Endothelial cell of umbilical vein (primary cell): Measurements from ENCODE around the gene PRKCZ. TPM values are rescaled to one million over a fixed set of nuclear protein-coding genes. Genes with fewer than 3 reads are reported as not detected.

Experiments
- BruUV-seq: library from RNA; stranded (reverse); fragments of 400-500 nt; replicated peaks from 2 replicates; lab custom pipeline; 2021; lab: Mats Ljungman, UMichigan
- CTCF ChIA-PET: fragments of 300-600, 350-600 bp; sonication (Branson Sonifier 250); formaldehyde crosslinking; loops from one replicate; lab custom pipeline; 2021; ENCODE audit warnings: antibody characterized with exemption, inconsistent platforms; lab: Charles Lee
- POLR2A ChIA-PET: fragments of 300-600, 350-600 bp; sonication (Branson Sonifier 250); formaldehyde crosslinking; loops from one replicate; lab custom pipeline; 2021; ENCODE audit warnings: antibody characterized with exemption, inconsistent platforms; lab: Charles Lee
- DNase-seq: peaks from one replicate; pipeline ENCODE4 v3.0.0-alpha.2; 2011; ENCODE audit warnings: low read depth, low spot score
- FAIRE-seq: peaks from 2 replicates; lab custom pipeline; 2011; peaks lifted over from hg19 to GRCh38; lab: Jason Lieb, UNC
- H2AFZ ChIP-seq: 2 replicates; pipeline ENCODE4 v1.6.0; 2012; ENCODE audit warnings: low read depth, low read length, control low read depth, inconsistent platforms
- H3K27ac ChIP-seq: 2 replicates; pipeline ENCODE4 v1.5.1; 2011; ENCODE audit warnings: low read depth, mild to moderate bottlenecking, control low read depth, low read length, moderate library complexity; ENCODE audit not compliant: insufficient read depth
- H3K27me3 ChIP-seq, 2 experiments: 2 replicates each; pipeline versions ENCODE4 v1.6.0 to v1.6.1; 2011; ENCODE audit warnings: low read length in 2 of 2, mixed read lengths in 1 of 2; ENCODE audit not compliant: control insufficient read depth in 2 of 2, insufficient read depth in 2 of 2
- H3K36me3 ChIP-seq, 2 experiments: 2 replicates in 1 of 2; 3 replicates in 1 of 2; pipeline ENCODE4 v1.5.1; 2011; ENCODE audit warnings: low read length in 2 of 2, mild to moderate bottlenecking in 1 of 2, moderate library complexity in 1 of 2; ENCODE audit not compliant: control insufficient read depth in 2 of 2, insufficient read depth in 2 of 2; ENCODE audit errors: extremely low read depth in 1 of 2
- H3K4me1 ChIP-seq: 3 replicates; pipeline ENCODE4 v1.5.1; 2011; ENCODE audit warnings: mild to moderate bottlenecking, low read length; ENCODE audit not compliant: control insufficient read depth, insufficient read depth; ENCODE audit errors: extremely low read depth
- H3K4me2 ChIP-seq: 2 replicates; pipeline ENCODE4 v1.6.1; 2011; ENCODE audit warnings: low read length, control low read depth, mixed read lengths; ENCODE audit not compliant: insufficient read depth
- H3K4me3 ChIP-seq, 3 experiments: fragments of 200-600 bp in 1 of 3; sonication (generic), shearing (Covaris generic) in 1 of 3; replicated peaks in 1 of 3; 2 replicates each; pipeline ENCODE4 v1.5.1; 2011 to 2016; ENCODE audit warnings: control low read depth in 3 of 3, low read length in 3 of 3, mild to moderate bottlenecking in 2 of 3, inconsistent platforms in 1 of 3, low read depth in 1 of 3, moderate library complexity in 1 of 3; ENCODE audit not compliant: insufficient read depth in 1 of 3
- H3K79me2 ChIP-seq: 2 replicates; pipeline ENCODE4 v1.6.0; 2012; ENCODE audit warnings: low read length, inconsistent platforms; ENCODE audit not compliant: control insufficient read depth, insufficient read depth
- H3K9ac ChIP-seq: replicated peaks from 2 replicates; pipeline ENCODE3; 2011; ENCODE audit warnings: low read length, control low read depth; ENCODE audit not compliant: insufficient read depth; ENCODE audit errors: extremely low read depth
- H3K9me1 ChIP-seq: replicated peaks from 3 replicates; pipeline ENCODE4 v1.6.0; 2011; ENCODE audit warnings: mild to moderate bottlenecking, low read length; ENCODE audit not compliant: control insufficient read depth, insufficient read depth; ENCODE audit errors: extremely low read depth
- H3K9me3 ChIP-seq: replicated peaks from 2 replicates; pipeline ENCODE4 v1.5.1; 2012; ENCODE audit warnings: low read length, inconsistent platforms; ENCODE audit not compliant: control insufficient read depth, insufficient read depth
- H4K20me1 ChIP-seq: replicated peaks from 2 replicates; pipeline ENCODE3; 2011; ENCODE audit warnings: mild to moderate bottlenecking, low read length; ENCODE audit not compliant: control insufficient read depth, insufficient read depth; ENCODE audit errors: extremely low read depth
- CTCF ChIP-seq, 2 donors: IDR thresholded peaks; 1 replicate in 1 of 2; 2 replicates in 1 of 2; pipeline ENCODE4 v1.5.1; 2011; ENCODE audit warnings: low read length in 2 of 2, mild to moderate bottlenecking in 2 of 2, moderate library complexity in 2 of 2, control low read depth in 1 of 2, inconsistent platforms in 1 of 2, low read depth in 1 of 2; ENCODE audit not compliant: insufficient read depth in 1 of 2; ENCODE audit errors: extremely low read depth in 1 of 2
- EZH2 ChIP-seq: IDR thresholded peaks from 2 replicates; pipeline ENCODE4 v1.6.1; 2012; ENCODE audit warnings: borderline replicate concordance, low read depth, mild to moderate bottlenecking, moderate library complexity, low read length, inconsistent platforms; ENCODE audit not compliant: severe bottlenecking
- FOS ChIP-seq: IDR thresholded peaks from 2 replicates; pipeline ENCODE4 v1.6.1; 2011; ENCODE audit warnings: mild to moderate bottlenecking, low read length, moderate library complexity, borderline replicate concordance; ENCODE audit not compliant: insufficient read depth
- GATA2 ChIP-seq: IDR thresholded peaks from 2 replicates; pipeline ENCODE4 v1.7.0; 2011; ENCODE audit warnings: low read depth, mild to moderate bottlenecking, moderate library complexity, mixed read lengths, low read length; ENCODE audit not compliant: insufficient read length, insufficient read depth
- JUN ChIP-seq: IDR thresholded peaks from 2 replicates; pipeline ENCODE4 v1.6.1; 2011; ENCODE audit warnings: borderline replicate concordance, low read depth; ENCODE audit not compliant: insufficient read length, insufficient read depth
- MAX ChIP-seq: IDR thresholded peaks from 2 replicates; pipeline ENCODE4 v1.6.1; 2011; ENCODE audit not compliant: insufficient read depth, insufficient read length
- MYC ChIP-seq: IDR thresholded peaks from one replicate; pipeline ENCODE4 v1.6.1; 2011; ENCODE audit warnings: mild to moderate bottlenecking, low read depth, low read length
- POLR2A ChIP-seq: IDR thresholded peaks from 2 replicates; pipeline ENCODE4 v1.6.1; 2012; ENCODE audit warnings: low read depth, mild to moderate bottlenecking, control low read depth, low read length
- POLR2AphosphoS5 ChIP-seq: IDR thresholded peaks from 2 replicates; pipeline ENCODE4 v1.6.1; 2012; ENCODE audit warnings: low read depth, mild to moderate bottlenecking, control low read depth, low read length, moderate library complexity; ENCODE audit not compliant: insufficient read depth
- dilution Hi-C: fragments of 300-500 bp; cut with MboI; formaldehyde crosslinking; loops from one replicate; pipeline ENCODE4 v1.15.0; 2019; ENCODE audit warnings: low sequenced_read_pairs; ENCODE audit not compliant: extremely low pct_ligation_motif_present
- intact Hi-C: fragments of 100-400 bp; cut with micrococcal nuclease; formaldehyde crosslinking; loops from one replicate; pipeline ENCODE4 v1.10.0; 2022
- polyA plus RNA-seq, 4 experiments: library from polyadenylated mRNA; depleted of rRNA in 3 of 4; stranded (reverse) in 3 of 4; unstranded in 1 of 4; fragments of >200 nt; gene quantifications; 2 replicates each; pipeline versions ENCODE4 v1.2.1 to v1.2.3, GENCODE V29; 2011 to 2012; ENCODE audit warnings: missing spikeins in 1 of 4
- total RNA-seq: library from RNA; stranded (reverse); gene quantifications from 2 replicates; pipeline ENCODE4 v1.2.3, GENCODE V29; 2021

The PRKCZ gene
- total and polyA plus RNA-seq, 2 donors (not counting 3 experiments of a cell fraction or from before 2014, with no cell fraction given) = 0.22 to 1.7 TPM

GRCh38 chr1:2194319-2194897, 144.2 kb downstream of the PRKCZ start, which contains the start of gene FAAP20:
Gene FAAP20 (minus strand): TSS chr1:2194772. CDS start chr1:2194749, 23 bp downstream.
- H4K20me1 ChIP-seq = no peaks in the 10 kb centered on the region
- POLR2A ChIA-PET = interaction anchor here (1.0 to 1.1 kb wide), 2 partner anchors 10 to 187 kb away, joined by 9 to 15 read pairs; no protein-coding TSS in a partner anchor
- H3K4me1 ChIP-seq = peaks cover 23% of the 10 kb centered on the region
- DNase-seq = no peak
- no peaks in the 10 kb centered on the region for H3K9me3 ChIP-seq
- no peak for FAIRE-seq
- H2AFZ ChIP-seq = peak within 1 kb of the TSS; percentile 95
- H3K79me2 ChIP-seq = peaks cover 13% of the 10 kb centered on the region
- CTCF ChIA-PET = interaction anchor here (0.7 to 12.3 kb wide), 36 partner anchors 10 to 1230 kb away, joined by 3 to 631 read pairs (median 7); partner anchors contain the start of genes MORN1, PANK4, PEX10 and RER1
- dilution Hi-C loops = loop anchor here (10.0 kb wide), 1 partner anchor 180 kb away; no protein-coding TSS in a partner anchor
- no peaks in the 10 kb centered on the region for H3K9me1 ChIP-seq
- no peaks in the 10 kb centered on the region for H3K27me3 ChIP-seq
- H3K36me3 ChIP-seq = no peaks in the 10 kb centered on the region
- intact Hi-C loops = loop anchor here (2.0 to 10.0 kb wide), 4 partner anchors 84 to 1230 kb away; partner anchors contain the start of genes MORN1 and RER1
- peak within 1 kb of the TSS; percentile 78 for H3K27ac ChIP-seq
- no TSS peak for BruUV-seq
- peak within 1 kb of the TSS; percentile 61 for H3K9ac ChIP-seq
- no peak for TF ChIP-seq GATA2
- no peak for TF ChIP-seq MYC
- peak; percentile 70 for TF ChIP-seq POLR2A
- TF ChIP-seq EZH2 = no peak
- no peak for TF ChIP-seq CTCF (IDR thresholded peaks at IDR 0.05; ENCODE audit: extremely low read depth in 1 of 2, insufficient read depth in 1 of 2, low read depth in 1 of 2, low read length in 2 of 2)
- TF ChIP-seq JUN = no peak
- TF ChIP-seq POLR2AphosphoS5 = peak; percentile 85
- TF ChIP-seq MAX = no peak
- TF ChIP-seq FOS = no peak
- peak within 1 kb of the TSS; percentile 97 for H3K4me2 ChIP-seq
- H3K4me3 ChIP-seq = peak within 1 kb of the TSS; percentile 71 to 92 (median 73)
